OCI-LY3 (cell line): ENCODE data around the gene USP7.

ENCODE experiments used
- EZH2phosphoT487 ChIP-seq: fragments of 200-600 bp; shearing (Covaris generic); IDR thresholded peaks from 2 replicates; pipeline ENCODE4 v1.6.1; 2018; ENCODE audit warnings: antibody characterized with exemption, mixed run types, low read depth
- TF ChIP-seq, protein P1 (sequence below): fragments of 200-600, 300-600 bp; sonication (generic); IDR thresholded peaks from 2 replicates; pipeline ENCODE4 v1.5.1; 2014; ENCODE audit warnings: antibody characterized with exemption, low read length, low read depth

DNA sequence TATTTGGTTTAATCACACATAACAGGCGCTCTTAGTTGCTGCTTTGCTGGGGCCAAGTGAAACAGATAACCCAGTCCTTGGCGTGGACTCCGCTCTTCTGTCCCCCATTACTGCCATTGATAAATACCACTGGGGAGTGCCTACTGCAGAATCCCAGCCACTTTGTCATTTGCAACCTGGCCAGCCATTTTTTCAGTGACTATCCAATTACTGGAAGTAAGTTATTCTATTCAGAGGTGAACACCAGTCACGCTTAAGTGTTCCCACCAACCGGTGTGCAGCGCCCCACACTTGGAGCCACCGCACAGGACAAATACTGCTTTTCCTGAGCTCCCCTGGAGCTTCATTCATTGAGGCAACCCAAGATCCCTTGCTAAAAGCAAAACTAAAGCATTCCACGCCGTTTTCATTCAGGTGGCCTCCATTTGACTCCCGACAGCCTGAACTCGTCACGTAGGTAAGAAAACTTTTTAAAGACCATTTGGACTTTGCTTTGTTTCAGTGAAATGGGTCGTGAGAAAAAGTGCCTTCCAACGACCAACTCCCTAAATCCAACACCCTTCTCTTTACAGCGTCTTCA lies 1.8 kb downstream of the USP7 start:
- TF ChIP-seq, protein P1, sequence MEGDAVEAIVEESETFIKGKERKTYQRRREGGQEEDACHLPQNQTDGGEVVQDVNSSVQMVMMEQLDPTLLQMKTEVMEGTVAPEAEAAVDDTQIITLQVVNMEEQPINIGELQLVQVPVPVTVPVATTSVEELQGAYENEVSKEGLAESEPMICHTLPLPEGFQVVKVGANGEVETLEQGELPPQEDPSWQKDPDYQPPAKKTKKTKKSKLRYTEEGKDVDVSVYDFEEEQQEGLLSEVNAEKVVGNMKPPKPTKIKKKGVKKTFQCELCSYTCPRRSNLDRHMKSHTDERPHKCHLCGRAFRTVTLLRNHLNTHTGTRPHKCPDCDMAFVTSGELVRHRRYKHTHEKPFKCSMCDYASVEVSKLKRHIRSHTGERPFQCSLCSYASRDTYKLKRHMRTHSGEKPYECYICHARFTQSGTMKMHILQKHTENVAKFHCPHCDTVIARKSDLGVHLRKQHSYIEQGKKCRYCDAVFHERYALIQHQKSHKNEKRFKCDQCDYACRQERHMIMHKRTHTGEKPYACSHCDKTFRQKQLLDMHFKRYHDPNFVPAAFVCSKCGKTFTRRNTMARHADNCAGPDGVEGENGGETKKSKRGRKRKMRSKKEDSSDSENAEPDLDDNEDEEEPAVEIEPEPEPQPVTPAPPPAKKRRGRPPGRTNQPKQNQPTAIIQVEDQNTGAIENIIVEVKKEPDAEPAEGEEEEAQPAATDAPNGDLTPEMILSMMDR: no peak
- no peak for TF ChIP-seq EZH2phosphoT487
